ENCODE data around the gene NPTXR. TPM values are rescaled to one million over a fixed set of nuclear protein-coding genes. Genes with fewer than 3 reads are reported as not detected.

NPTXR gene
- total RNA-seq, 2 experiments from 2014 or later = 0.08 TPM; not detected in 1

DNA sequence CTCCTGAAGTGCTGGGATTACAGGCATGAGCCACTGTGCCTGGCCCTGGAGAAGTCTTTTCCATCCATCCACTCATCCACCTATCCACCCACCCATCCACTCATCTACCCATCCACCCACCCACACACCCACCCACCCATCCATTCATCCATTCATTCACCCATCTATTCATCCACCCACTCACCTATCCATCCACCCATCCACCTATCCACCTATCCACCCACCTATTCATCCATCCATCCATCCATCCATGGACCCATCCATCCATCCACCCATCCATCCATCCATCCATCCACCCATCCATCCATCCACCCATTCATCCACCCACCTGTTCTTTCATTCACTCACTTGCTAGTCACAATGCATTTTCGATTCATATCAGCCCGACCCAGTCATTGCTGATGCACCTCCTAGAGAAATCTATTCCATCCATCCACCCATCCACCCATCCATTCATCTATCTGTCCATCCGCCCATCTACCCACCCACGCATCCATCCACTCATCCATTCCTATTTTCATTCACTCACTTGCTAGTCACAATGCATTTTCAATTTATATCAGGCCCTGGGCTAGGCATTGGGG, 70.4 kb downstream of the NPTXR start:
- POLR2A ChIA-PET = interaction anchor here (0.7 kb wide), 2 partner anchors 440 to 662 kb away, joined by 3 read pairs; no protein-coding TSS in a partner anchor
- no peaks in the 10 kb centered on the region for H3K9me2 ChIP-seq (ENCODE audit: insufficient read depth, low read length)
- intact Hi-C loops (cut with micrococcal nuclease; ENCODE audit: unreplicated experiment) = no loop called here
- BruUV-seq (replicated peaks) = no TSS peak
- no peaks in the 10 kb centered on the region for H3K36me3 ChIP-seq (ENCODE audit: insufficient read depth, low read length)
- H3K4me2 ChIP-seq (ENCODE audit: low read length) = no peak overlapping the region
- no peaks in the 10 kb centered on the region for H4K20me1 ChIP-seq (ENCODE audit: insufficient read depth, low read length)
- H3K27ac ChIP-seq (ENCODE audit: low read depth, low read length, poor library complexity, severe bottlenecking) = no peak overlapping the region
- no peaks in the 10 kb centered on the region for H3K79me2 ChIP-seq (ENCODE audit: insufficient read depth, low read depth, low read length)
- CTCF ChIA-PET (ENCODE audit: unreplicated experiment) = no interaction called here
- H3K9me3 ChIP-seq (ENCODE audit: low read length) = no peaks in the 10 kb centered on the region
- H3K4me3 ChIP-seq (ENCODE audit: low read depth, low read length, poor library complexity, severe bottlenecking) = no peak overlapping the region
- H2AFZ ChIP-seq (ENCODE audit: low read length) = no peak overlapping the region
- no peak for TF ChIP-seq CTCF (conservative IDR thresholded peaks at IDR 0.05; ENCODE audit: low read length)
- TF ChIP-seq EZH2phosphoT487 (IDR thresholded peaks at IDR 0.05; ENCODE audit: borderline replicate concordance, low read depth, low read length) = no peak
- no peaks in the 10 kb centered on the region for H3K4me1 ChIP-seq (ENCODE audit: insufficient read depth, low read length, poor library complexity, severe bottlenecking)
- DNase-seq (ENCODE audit: low spot score) = no peak

- CTCF ChIA-PET (ENCODE audit: unreplicated experiment) = no interaction called here
- Histone ChIP-seq H3K79me2 (ENCODE audit: insufficient read depth, low read depth, low read length) (no peaks in the 10 kb centered on the region), H3K4me3 (ENCODE audit: low read depth, low read length, poor library complexity, severe bottlenecking) (no peak overlapping the region), H3K9me2 (ENCODE audit: insufficient read depth, low read length) (no peaks in the 10 kb centered on the region), H3K9me3 (ENCODE audit: low read length) (no peaks in the 10 kb centered on the region), H3K4me2 (ENCODE audit: low read length) (no peak overlapping the region), H3K27ac (ENCODE audit: low read depth, low read length, poor library complexity, severe bottlenecking) (no peak overlapping the region), H2AFZ (ENCODE audit: low read length) (no peak overlapping the region), H3K4me1 (ENCODE audit: insufficient read depth, low read length, poor library complexity, severe bottlenecking) (no peaks in the 10 kb centered on the region), H4K20me1 (ENCODE audit: insufficient read depth, low read length) (no peaks in the 10 kb centered on the region), H3K36me3 (ENCODE audit: insufficient read depth, low read length) (no peaks in the 10 kb centered on the region)
- BruUV-seq (replicated peaks) = no TSS peak
- no peak for TF ChIP-seq EZH2phosphoT487 (IDR thresholded peaks at IDR 0.05; ENCODE audit: borderline replicate concordance, low read depth, low read length)
- TF ChIP-seq CTCF (conservative IDR thresholded peaks at IDR 0.05; ENCODE audit: low read length) = no peak
- no peak for DNase-seq (ENCODE audit: low spot score)
- intact Hi-C loops (cut with micrococcal nuclease; ENCODE audit: unreplicated experiment) = no loop called here
- POLR2A ChIA-PET = interaction anchor here (0.6 kb wide), 1 partner anchor 61 kb away, joined by 7 read pairs; no protein-coding TSS in a partner anchor
Observed at GRCh38 chr22:38772623-38772873, 71.3 kb downstream of the NPTXR start.

DNA sequence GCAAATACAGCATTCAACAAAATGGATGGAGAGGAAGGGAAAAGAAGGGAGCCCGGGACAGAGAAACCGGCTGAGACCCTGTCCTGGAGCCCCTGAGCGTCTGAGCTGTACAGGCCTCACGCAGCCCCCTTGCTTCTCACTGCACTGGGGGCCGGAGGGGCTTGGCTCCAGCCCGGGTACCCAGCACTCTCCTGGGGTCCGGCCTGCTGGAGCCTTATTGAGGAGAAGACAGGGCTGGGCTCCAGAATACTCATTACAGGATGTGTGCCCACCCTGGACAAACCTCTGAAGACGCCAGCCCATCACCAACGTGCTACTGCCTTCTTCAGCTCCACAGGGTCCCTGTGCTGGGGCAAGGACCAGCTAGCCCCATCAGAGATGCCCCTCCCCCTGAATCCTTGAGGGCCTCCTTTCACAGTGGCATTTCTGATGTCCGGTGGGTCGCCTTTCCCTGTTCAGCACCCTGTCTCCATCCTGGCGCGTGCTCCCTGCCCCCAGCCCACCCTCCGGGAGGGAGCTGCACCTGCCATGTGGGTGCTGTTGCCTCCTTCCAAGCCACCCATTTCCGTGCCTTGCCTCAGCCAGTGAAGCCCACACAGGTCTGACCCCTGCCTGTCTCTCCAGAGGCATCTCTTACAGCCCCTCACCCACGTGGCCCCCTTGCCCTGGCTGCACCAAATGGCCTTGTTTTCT, 73.4 kb downstream of the NPTXR start:
- intact Hi-C loops (cut with micrococcal nuclease; ENCODE audit: unreplicated experiment) = no loop called here
- CTCF ChIA-PET (ENCODE audit: unreplicated experiment) = interaction anchor here (1.5 kb wide), 1 partner anchor 12 kb away, joined by 8 read pairs; no protein-coding TSS in a partner anchor
- Histone ChIP-seq H3K9me2 (ENCODE audit: insufficient read depth, low read length) (no peaks in the 10 kb centered on the region), H4K20me1 (ENCODE audit: insufficient read depth, low read length) (no peaks in the 10 kb centered on the region), H2AFZ (ENCODE audit: low read length) (no peak overlapping the region), H3K4me3 (ENCODE audit: low read depth, low read length, poor library complexity, severe bottlenecking) (no peak overlapping the region), H3K9me3 (ENCODE audit: low read length) (no peaks in the 10 kb centered on the region), H3K36me3 (ENCODE audit: insufficient read depth, low read length) (no peaks in the 10 kb centered on the region), H3K79me2 (ENCODE audit: insufficient read depth, low read depth, low read length) (no peaks in the 10 kb centered on the region), H3K4me1 (ENCODE audit: insufficient read depth, low read length, poor library complexity, severe bottlenecking) (no peaks in the 10 kb centered on the region), H3K4me2 (ENCODE audit: low read length) (no peak overlapping the region), H3K27ac (ENCODE audit: low read depth, low read length, poor library complexity, severe bottlenecking) (no peak overlapping the region)
- no TSS peak for BruUV-seq (replicated peaks)
- POLR2A ChIA-PET = no interaction called here
- no peak for DNase-seq (ENCODE audit: low spot score)
- TF ChIP-seq CTCF (conservative IDR thresholded peaks at IDR 0.05; ENCODE audit: low read length) (no peak), EZH2phosphoT487 (IDR thresholded peaks at IDR 0.05; ENCODE audit: borderline replicate concordance, low read depth, low read length) (no peak)

Measured in OCI-LY7 (cell line).